ENCODE results near the gene FTHL17.

GRCh38 chrX:31114858-31115257 is 43.0 kb upstream of the FTHL17 start:
- TF ChIP-seq CTCF (IDR thresholded peaks at IDR 0.05; ENCODE audit: poor library complexity, severe bottlenecking): no peak
- TF ChIP-seq EZH2 (IDR thresholded peaks at IDR 0.05; ENCODE audit: borderline replicate concordance, insufficient read depth, low read length, poor library complexity, severe bottlenecking): no peak

Measured in neural cell (in vitro differentiated cells).